IMR-90 (cell line): ENCODE results near the gene ZNF783. TPM values are rescaled to one million over a fixed set of nuclear protein-coding genes. Genes with fewer than 3 reads are reported as not detected.

Source experiments
- ATAC-seq: fragments of 200-7000 bp; cut with Tn5 transposase; 2 replicates; pipeline ENCODE4 v1.9.1; 2020; ENCODE audit warnings: low read depth, mild to moderate bottlenecking, moderate library complexity
- BruUV-seq: library from RNA; stranded (reverse); fragments of 400-500 nt; replicated peaks from 2 replicates; lab custom pipeline; 2021; lab: Mats Ljungman, UMichigan
- CTCF ChIA-PET: fragments of 300-600 bp; formaldehyde crosslinking; extraction: SDS; loops from one replicate; lab custom pipeline; 2021; ENCODE audit warnings: antibody characterized with exemption; lab: Yijun Ruan, JAX
- POLR2A ChIA-PET: fragments of 300-600 bp; sonication (Branson Sonifier 250); formaldehyde crosslinking; loops from one replicate; lab custom pipeline; 2022; ENCODE audit warnings: antibody characterized with exemption; ENCODE audit not compliant: unreplicated experiment; lab: Charles Lee
- DNase-seq: peaks from one replicate; pipeline ENCODE4 v3.0.0; 2013
- H2AFZ ChIP-seq: replicated peaks from 2 replicates; pipeline ENCODE3; 2013; ENCODE audit warnings: low read length, mild to moderate bottlenecking; ENCODE audit not compliant: poor library complexity
- H2AK5ac ChIP-seq: 2 replicates; pipeline ENCODE4 v1.6.1; 2013; ENCODE audit warnings: low read depth, low read length, inconsistent platforms
- H2AK9ac ChIP-seq: replicated peaks from 2 replicates; pipeline ENCODE3; 2013; ENCODE audit warnings: mild to moderate bottlenecking, low read depth, low read length, moderate library complexity; ENCODE audit not compliant: poor library complexity
- H2BK120ac ChIP-seq: 2 replicates; pipeline ENCODE4 v1.6.1; 2013; ENCODE audit warnings: low read depth, low read length, inconsistent platforms
- H2BK15ac ChIP-seq: 3 replicates; pipeline ENCODE4 v1.6.1; 2013; ENCODE audit warnings: low read depth, low read length, inconsistent platforms
- H2BK20ac ChIP-seq: 2 replicates; pipeline ENCODE4 v1.6.1; 2013; ENCODE audit warnings: low read depth, mild to moderate bottlenecking, inconsistent platforms, low read length, moderate library complexity
- H2BK5ac ChIP-seq: 2 replicates; pipeline ENCODE4 v1.6.1; 2013; ENCODE audit warnings: mild to moderate bottlenecking, low read depth, low read length, inconsistent platforms; ENCODE audit not compliant: poor library complexity, severe bottlenecking
- H3K14ac ChIP-seq: replicated peaks from 2 replicates; pipeline ENCODE4 v1.6.1; 2013; ENCODE audit warnings: low read depth, low read length, inconsistent platforms
- H3K18ac ChIP-seq: 2 replicates; pipeline ENCODE4 v1.6.1; 2013; ENCODE audit warnings: low read depth, low read length, control low read depth
- H3K23ac ChIP-seq: 2 replicates; pipeline ENCODE4 v1.6.1; 2013; ENCODE audit warnings: low read depth, low read length, inconsistent platforms
- H3K27ac ChIP-seq: 2 replicates; pipeline ENCODE4 v1.5.1; 2013; ENCODE audit warnings: mild to moderate bottlenecking, control low read depth, low read length; ENCODE audit not compliant: insufficient read depth
- H3K27me3 ChIP-seq: 2 replicates; pipeline ENCODE4 v1.6.1; 2013; ENCODE audit warnings: low read length; ENCODE audit not compliant: control insufficient read depth, insufficient read depth
- H3K36me3 ChIP-seq: 2 replicates; pipeline ENCODE4 v1.6.1; 2013; ENCODE audit warnings: low read length, mixed read lengths; ENCODE audit not compliant: control insufficient read depth, insufficient read depth
- H3K4ac ChIP-seq: 2 replicates; pipeline ENCODE4 v1.6.1; 2013; ENCODE audit warnings: low read depth, low read length, inconsistent platforms
- H3K4me1 ChIP-seq: 2 replicates; pipeline ENCODE4 v1.6.1; 2013; ENCODE audit warnings: low read length, mixed read lengths; ENCODE audit not compliant: control insufficient read depth, insufficient read depth
- H3K4me2 ChIP-seq: 2 replicates; pipeline ENCODE4 v1.6.1; 2013; ENCODE audit warnings: low read depth, mild to moderate bottlenecking, control low read depth, low read length, moderate library complexity
- H3K4me3 ChIP-seq: 2 replicates; pipeline ENCODE4 v1.5.1; 2013; ENCODE audit warnings: low read depth, mild to moderate bottlenecking, control low read depth, low read length, moderate library complexity; ENCODE audit not compliant: insufficient read depth
- H3K56ac ChIP-seq: 2 replicates; pipeline ENCODE4 v1.6.1; 2013; ENCODE audit warnings: low read length, inconsistent platforms; ENCODE audit not compliant: insufficient read depth; ENCODE audit errors: extremely low read depth
- H3K79me1 ChIP-seq, 2 experiments: 2 replicates each; pipeline ENCODE4 v1.6.1; 2013; ENCODE audit warnings: low read length in 2 of 2, inconsistent platforms in 1 of 2, low read depth in 1 of 2
- H3K9ac ChIP-seq: 2 replicates; pipeline ENCODE4 v1.6.1; 2013; ENCODE audit warnings: low read depth, low read length, control low read depth
- H3K9me1 ChIP-seq: 2 replicates; pipeline ENCODE4 v1.6.1; 2013; ENCODE audit warnings: low read length, inconsistent platforms; ENCODE audit not compliant: insufficient read depth
- H3K9me3 ChIP-seq: 2 replicates; pipeline ENCODE4 v1.6.1; 2013; ENCODE audit warnings: low read length; ENCODE audit not compliant: control insufficient read depth, insufficient read depth
- H4K20me1 ChIP-seq: 2 replicates; pipeline ENCODE4 v1.6.1; 2013; ENCODE audit warnings: low read length, inconsistent platforms; ENCODE audit not compliant: insufficient read depth
- H4K5ac ChIP-seq: 2 replicates; pipeline ENCODE4 v1.6.1; 2013; ENCODE audit warnings: mild to moderate bottlenecking, low read depth, low read length, control low read depth
- H4K8ac ChIP-seq, 2 experiments: 2 replicates each; pipeline ENCODE4 v1.6.1; 2013; ENCODE audit warnings: low read depth in 2 of 2, low read length in 2 of 2, control low read depth in 1 of 2, inconsistent platforms in 1 of 2
- H4K91ac ChIP-seq: 2 replicates; pipeline ENCODE4 v1.6.1; 2013; ENCODE audit warnings: low read depth, low read length, inconsistent platforms; ENCODE audit not compliant: insufficient read depth
- CEBPB ChIP-seq: IDR thresholded peaks from 2 replicates; pipeline ENCODE4 v1.6.1; 2012; ENCODE audit warnings: low read depth, low read length, improper control_type of control experiment
- CHD1 ChIP-seq: IDR thresholded peaks from 2 replicates; pipeline ENCODE4 v1.6.1; 2012; ENCODE audit warnings: low read depth, low read length, improper control_type of control experiment
- FOS ChIP-seq: fragments of 150-350 bp; IDR thresholded peaks from 2 replicates; pipeline ENCODE4 v1.6.1; 2016; ENCODE audit warnings: low read depth, low read length
- MAFK ChIP-seq: IDR thresholded peaks from 2 replicates; pipeline ENCODE4 v1.6.1; 2012; ENCODE audit warnings: low read depth, low read length, improper control_type of control experiment
- MXI1 ChIP-seq: IDR thresholded peaks from 2 replicates; pipeline ENCODE4 v1.6.1; 2012; ENCODE audit warnings: low read depth, mild to moderate bottlenecking, low read length, moderate library complexity, borderline replicate concordance
- NFE2L2 ChIP-seq: fragments of 150-350 bp; IDR thresholded peaks from 2 replicates; pipeline ENCODE4 v1.6.1; 2016; ENCODE audit warnings: low read depth, mild to moderate bottlenecking, low read length
- POLR2A ChIP-seq: IDR thresholded peaks from 2 replicates; pipeline ENCODE4 v1.6.1; 2012; ENCODE audit warnings: mild to moderate bottlenecking, low read depth, low read length
- RCOR1 ChIP-seq: IDR thresholded peaks from 2 replicates; pipeline ENCODE4 v1.6.1; 2012; ENCODE audit warnings: mild to moderate bottlenecking, low read length, improper control_type of control experiment; ENCODE audit not compliant: insufficient replicate concordance
- RFX5 ChIP-seq: IDR thresholded peaks from 2 replicates; pipeline ENCODE4 v1.8.0; 2012; ENCODE audit warnings: low read depth, mild to moderate bottlenecking, low read length, moderate library complexity
- SMC3 ChIP-seq: fragments of 150-350 bp; IDR thresholded peaks from 2 replicates; pipeline ENCODE4 v1.6.1; 2016; ENCODE audit warnings: low read depth, mild to moderate bottlenecking, antibody characterized with exemption, low read length, moderate library complexity
- WGBS, 2 experiments: methylation state at CpG; one replicate each; pipeline versions ENCODE4 v1.1.5 to v1.1.7; 2013; ENCODE audit warnings: missing lambda C conversion rate in 2 of 2; ENCODE audit not compliant: insufficient read length in 1 of 2; ENCODE audit errors: extremely low coverage in 2 of 2; 5-methylcytosine and 5-hydroxymethylcytosine counted together
- dilution Hi-C: fragments of 300-500 bp; cut with HindIII; formaldehyde crosslinking; loops from one replicate; pipeline ENCODE4 v1.14.3; 2018; ENCODE audit warnings: low sequenced_read_pairs; ENCODE audit not compliant: unreplicated experiment
- in situ Hi-C: fragments of 300-500 bp; cut with MboI; formaldehyde crosslinking; loops from 3 replicates; pipeline ENCODE4 v1.14.3; 2019; ENCODE audit warnings: low sequenced_read_pairs, inconsistent platforms, mixed read lengths
- intact Hi-C: fragments of 100-400 bp; cut with micrococcal nuclease; formaldehyde crosslinking; loops from 2 replicates; pipeline ENCODE4 v1.10.0; 2022
- polyA plus RNA-seq, 3 experiments: library from polyadenylated mRNA; depleted of rRNA; stranded (reverse); fragments of >200 nt; gene quantifications; 2 replicates each; pipeline ENCODE4 v1.2.3, GENCODE V29; 2012; ENCODE audit warnings: low replicate concordance in 1 of 3
- total RNA-seq: library from RNA; depleted of rRNA; stranded (reverse); fragments of >200 nt; gene quantifications from 2 replicates; pipeline ENCODE4 v1.2.3, GENCODE V29; 2012
- TF ChIP-seq, protein P1 (sequence below): fragments of 150-350 bp; IDR thresholded peaks from 2 replicates; pipeline ENCODE4 v1.6.1; 2016; ENCODE audit warnings: low read depth, mild to moderate bottlenecking, low read length, moderate library complexity, borderline replicate concordance
- TF ChIP-seq, protein P2 (sequence below): fragments of 150-350 bp; IDR thresholded peaks from 2 replicates; pipeline ENCODE4 v1.6.1; 2017; ENCODE audit warnings: mild to moderate bottlenecking, antibody characterized with exemption, low read length, low read depth
- TF ChIP-seq, protein P3 (sequence below): conservative IDR thresholded peaks from 2 replicates; pipeline ENCODE4 v1.5.1; 2012; ENCODE audit warnings: mild to moderate bottlenecking, low read depth, low read length, improper control_type of control experiment

The ZNF783 gene
- total and polyA plus RNA-seq, 2 of the 4 experiments (the other 2 are of a cell fraction) = 2.3 to 7.2 TPM

DNA sequence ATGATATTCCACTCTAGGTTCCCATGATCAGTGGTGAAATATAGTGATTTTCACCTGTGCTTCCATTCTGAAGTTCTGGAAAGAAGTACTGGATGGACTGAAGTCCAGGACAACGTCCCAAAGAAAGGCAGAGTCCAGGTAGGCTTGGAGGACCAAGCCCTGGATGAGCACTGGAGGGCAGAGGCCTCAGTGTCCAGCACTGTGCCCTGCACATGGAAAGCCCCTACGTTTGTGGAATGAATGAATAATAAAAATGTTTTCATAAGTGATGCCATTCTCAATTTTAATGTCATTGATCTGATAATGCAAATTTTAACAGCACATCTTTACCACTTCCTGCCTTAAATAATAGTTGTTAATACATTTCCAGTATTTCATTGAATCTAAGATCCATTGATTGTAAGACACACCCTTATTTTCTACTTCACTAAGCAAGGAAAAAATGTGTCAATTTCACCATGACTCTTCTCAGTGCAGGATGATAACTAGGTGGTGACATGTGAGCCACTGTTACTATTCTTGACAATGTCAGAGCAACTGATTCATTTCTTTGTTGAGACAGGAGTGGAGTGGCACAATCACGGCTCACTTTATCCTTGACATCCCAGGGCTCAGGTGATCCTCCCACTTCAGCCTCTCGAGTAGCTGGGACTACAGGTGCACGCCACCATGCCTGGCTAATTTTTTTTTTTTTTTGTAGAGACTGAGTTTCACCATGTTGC lies 35.2 kb downstream of the ZNF783 start:
- Histone ChIP-seq H3K9me1 (no peaks in the 10 kb centered on the region; the same call in 1 of the 2 replicates), H4K20me1 (no peaks in the 10 kb centered on the region), H4K8ac (no peak overlapping the region), H3K14ac (no peak overlapping the region), H2AFZ (no peak overlapping the region), H2BK15ac (no peak overlapping the region), H3K23ac (no peak overlapping the region), H4K5ac (no peak overlapping the region), H3K9me3 (no peaks in the 10 kb centered on the region), H3K56ac (no peak overlapping the region), H3K4me2 (no peak overlapping the region), H3K36me3 (peaks cover 4% of the 10 kb centered on the region; the same call in 1 of the 2 replicates), H3K4me1 (no peaks in the 10 kb centered on the region), H2AK9ac (no peak overlapping the region), H3K27ac (no peak overlapping the region), H3K79me1 (no peaks in the 10 kb centered on the region), H2BK120ac (no peak overlapping the region), H3K18ac (no peak overlapping the region), H2AK5ac (no peak overlapping the region), H4K91ac (no peak overlapping the region), H3K9ac (no peak overlapping the region), H3K27me3 (no peaks in the 10 kb centered on the region), H3K4me3 (no peak overlapping the region), H2BK5ac (no peak overlapping the region), H2BK20ac (no peak overlapping the region), H3K4ac (no peak overlapping the region)
- BruUV-seq = no TSS peak
- no peak for ATAC-seq
- no CpG with 5 or more reads among the region's 5 CpGs for WGBS, 2 experiments
- no peak for DNase-seq
- CTCF ChIA-PET = no interaction called here
- dilution Hi-C loops (no loop called here), in situ Hi-C loops (no loop called here), intact Hi-C loops (no loop called here)
- TF ChIP-seq, protein P1, sequence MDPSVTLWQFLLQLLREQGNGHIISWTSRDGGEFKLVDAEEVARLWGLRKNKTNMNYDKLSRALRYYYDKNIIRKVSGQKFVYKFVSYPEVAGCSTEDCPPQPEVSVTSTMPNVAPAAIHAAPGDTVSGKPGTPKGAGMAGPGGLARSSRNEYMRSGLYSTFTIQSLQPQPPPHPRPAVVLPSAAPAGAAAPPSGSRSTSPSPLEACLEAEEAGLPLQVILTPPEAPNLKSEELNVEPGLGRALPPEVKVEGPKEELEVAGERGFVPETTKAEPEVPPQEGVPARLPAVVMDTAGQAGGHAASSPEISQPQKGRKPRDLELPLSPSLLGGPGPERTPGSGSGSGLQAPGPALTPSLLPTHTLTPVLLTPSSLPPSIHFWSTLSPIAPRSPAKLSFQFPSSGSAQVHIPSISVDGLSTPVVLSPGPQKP = no peak
- TF ChIP-seq NFE2L2 (no peak), CHD1 (no peak), MAFK (no peak), MXI1 (no peak), SMC3 (no peak), CEBPB (no peak), RCOR1 (no peak), FOS (no peak), POLR2A (no peak), RFX5 (no peak)
- TF ChIP-seq, protein P2, sequence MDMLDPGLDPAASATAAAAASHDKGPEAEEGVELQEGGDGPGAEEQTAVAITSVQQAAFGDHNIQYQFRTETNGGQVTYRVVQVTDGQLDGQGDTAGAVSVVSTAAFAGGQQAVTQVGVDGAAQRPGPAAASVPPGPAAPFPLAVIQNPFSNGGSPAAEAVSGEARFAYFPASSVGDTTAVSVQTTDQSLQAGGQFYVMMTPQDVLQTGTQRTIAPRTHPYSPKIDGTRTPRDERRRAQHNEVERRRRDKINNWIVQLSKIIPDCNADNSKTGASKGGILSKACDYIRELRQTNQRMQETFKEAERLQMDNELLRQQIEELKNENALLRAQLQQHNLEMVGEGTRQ = no peak
- TF ChIP-seq, protein P3, sequence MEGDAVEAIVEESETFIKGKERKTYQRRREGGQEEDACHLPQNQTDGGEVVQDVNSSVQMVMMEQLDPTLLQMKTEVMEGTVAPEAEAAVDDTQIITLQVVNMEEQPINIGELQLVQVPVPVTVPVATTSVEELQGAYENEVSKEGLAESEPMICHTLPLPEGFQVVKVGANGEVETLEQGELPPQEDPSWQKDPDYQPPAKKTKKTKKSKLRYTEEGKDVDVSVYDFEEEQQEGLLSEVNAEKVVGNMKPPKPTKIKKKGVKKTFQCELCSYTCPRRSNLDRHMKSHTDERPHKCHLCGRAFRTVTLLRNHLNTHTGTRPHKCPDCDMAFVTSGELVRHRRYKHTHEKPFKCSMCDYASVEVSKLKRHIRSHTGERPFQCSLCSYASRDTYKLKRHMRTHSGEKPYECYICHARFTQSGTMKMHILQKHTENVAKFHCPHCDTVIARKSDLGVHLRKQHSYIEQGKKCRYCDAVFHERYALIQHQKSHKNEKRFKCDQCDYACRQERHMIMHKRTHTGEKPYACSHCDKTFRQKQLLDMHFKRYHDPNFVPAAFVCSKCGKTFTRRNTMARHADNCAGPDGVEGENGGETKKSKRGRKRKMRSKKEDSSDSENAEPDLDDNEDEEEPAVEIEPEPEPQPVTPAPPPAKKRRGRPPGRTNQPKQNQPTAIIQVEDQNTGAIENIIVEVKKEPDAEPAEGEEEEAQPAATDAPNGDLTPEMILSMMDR = no peak
- POLR2A ChIA-PET = no interaction called here
